Stimulated activated CD4-positive, alpha-beta T cell treated with anti-CD3 and anti-CD28 coated beads, Interleukin-12 subunit alpha, Interleukin-12 subunit beta, amount 100 ng/mL, for 24 hours (primary cell): ENCODE measurements around the gene NT5M.

ENCODE experiments used
- DNase-seq, 2 experiments: peaks; one replicate each; pipeline ENCODE4 v3.0.0-alpha.2; 2020; ENCODE audit warnings: low read depth in 2 of 2

The NT5M gene

DNA sequence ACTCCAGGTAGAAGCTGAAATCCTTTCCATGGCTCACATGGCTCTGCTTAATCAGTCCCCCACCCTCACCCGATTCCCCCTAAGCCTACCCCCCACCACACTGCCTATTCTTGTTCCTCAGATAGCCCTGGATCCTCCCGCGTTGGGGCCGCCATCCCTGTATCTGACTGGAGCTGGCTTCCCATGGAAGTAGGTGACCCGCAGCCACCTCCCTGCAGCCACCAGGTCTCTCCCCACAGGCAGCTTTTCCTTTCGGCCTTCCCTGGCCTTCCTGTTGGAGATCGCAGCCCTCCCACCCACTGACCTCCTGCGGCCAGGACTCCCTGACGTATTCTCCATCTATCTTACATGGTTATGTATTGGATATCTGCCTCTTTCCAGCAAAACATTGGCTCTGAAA lies 91.3 kb downstream of the NT5M start:
- DNase-seq: no peak

DNA sequence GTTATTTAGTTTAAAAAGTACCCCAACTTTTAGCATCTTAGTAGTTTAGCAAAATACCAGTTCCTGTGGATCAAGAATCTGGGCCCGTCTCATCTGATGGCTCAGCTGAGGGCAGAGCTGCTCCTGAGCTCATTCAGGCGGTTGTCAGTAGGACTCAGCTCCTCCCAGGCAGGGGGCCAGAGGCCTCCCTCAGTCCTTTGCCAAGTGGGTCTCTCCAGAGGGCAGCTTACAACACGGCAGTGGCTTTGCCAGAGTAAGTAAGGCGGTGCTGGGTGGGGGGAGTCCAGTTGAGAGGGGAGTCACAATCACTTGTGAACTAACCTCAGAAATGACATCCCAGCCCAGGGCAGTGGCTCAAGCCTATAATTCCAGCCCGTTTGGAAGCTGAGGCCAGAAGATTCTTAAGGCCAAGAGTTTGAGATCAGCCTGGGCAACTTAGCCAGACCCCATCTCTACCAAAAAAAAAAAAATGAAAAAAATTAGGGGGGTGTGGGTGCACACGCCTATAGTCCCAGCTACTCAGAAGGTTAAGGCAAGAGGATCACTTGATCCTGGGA lies 92.2 kb downstream of the NT5M start:
- no peak for DNase-seq

DNA sequence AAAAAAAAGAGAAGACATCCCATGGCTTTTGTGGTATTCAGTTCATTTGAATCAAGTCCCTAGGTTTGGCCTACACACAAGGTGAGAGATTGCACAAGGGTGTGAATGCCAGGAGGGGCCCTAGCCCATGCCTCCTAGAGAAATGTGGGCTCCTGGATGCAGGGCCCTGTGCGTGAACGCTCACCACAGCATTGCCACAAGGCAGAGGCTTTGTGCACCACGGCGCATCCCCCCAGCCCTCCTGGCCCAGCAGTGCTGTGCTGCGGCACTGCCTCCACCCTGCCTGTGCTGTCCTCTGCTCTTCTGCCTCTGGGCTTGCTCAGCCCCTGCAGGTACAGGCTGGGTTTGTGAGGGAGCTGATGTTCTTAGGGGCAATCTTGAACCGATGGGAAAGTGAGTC lies 92.7 kb downstream of the NT5M start:
- DNase-seq: no peak
